WI38 (cell line): ENCODE measurements around the gene CENPP.

ENCODE experiments used
- H3K4me3 ChIP-seq: 2 replicates; pipeline ENCODE4 v1.5.1; 2011; ENCODE audit warnings: low read depth, mild to moderate bottlenecking, control low read depth, low read length
- CTCF ChIP-seq: IDR thresholded peaks from 2 replicates; pipeline ENCODE4 v1.5.1; 2012; ENCODE audit warnings: low read depth, mild to moderate bottlenecking, control low read depth, low read length

The CENPP gene

GRCh38 chr9:92598382-92598781 lies 272.6 kb downstream of the CENPP start:
- TF ChIP-seq CTCF, result no peak

GRCh38 chr9:92599938-92600461 lies 274.2 kb downstream of the CENPP start:
- no peak overlapping the region for H3K4me3 ChIP-seq
- TF ChIP-seq CTCF, result no peak

More at GRCh38 chr9:92598382-92598781, 272.6 kb downstream of the CENPP start:
- no peak overlapping the region for H3K4me3 ChIP-seq

GRCh38 chr9:92600462-92601261 lies 274.9 kb downstream of the CENPP start:
- TF ChIP-seq CTCF, result no peak
- H3K4me3 ChIP-seq, result no peak overlapping the region

GRCh38 chr9:92601451-92601850 lies 275.7 kb downstream of the CENPP start:
- no peak for TF ChIP-seq CTCF
- no peak overlapping the region for H3K4me3 ChIP-seq

- H3K4me3 ChIP-seq, result no peak overlapping the region
- no peak for TF ChIP-seq CTCF
Observed at GRCh38 chr9:92602413-92602812, 276.7 kb downstream of the CENPP start.

- no peak overlapping the region for H3K4me3 ChIP-seq
- no peak for TF ChIP-seq CTCF
Observed at GRCh38 chr9:92603100-92603499, 277.3 kb downstream of the CENPP start.

- TF ChIP-seq CTCF, result no peak
- H3K4me3 ChIP-seq, result no peak overlapping the region
Observed at GRCh38 chr9:92603990-92604389, 278.2 kb downstream of the CENPP start.
